SK-N-SH (cell line): ENCODE measurements around the gene SUMF1. TPM values are rescaled to one million over a fixed set of nuclear protein-coding genes. Genes with fewer than 3 reads are reported as not detected.

ENCODE experiments used
- CTCF ChIA-PET: fragments of 300-600, 350-600 bp; formaldehyde crosslinking; extraction: SDS; loops from one replicate; lab custom pipeline; 2021; lab: Yijun Ruan, JAX
- POLR2A ChIA-PET: fragments of 350-600 bp; sonication (Branson Sonifier 250); formaldehyde crosslinking; extraction: SDS; loops from one replicate; lab custom pipeline; 2020; ENCODE audit warnings: antibody characterized with exemption, inconsistent platforms; lab: Yijun Ruan, JAX
- DNase-seq: peaks from one replicate; pipeline ENCODE4 v3.0.0; 2012
- H2AFZ ChIP-seq: fragments of 200-600 bp; sonication (generic); 2 replicates; pipeline ENCODE4 v1.8.1; 2016; ENCODE audit warnings: antibody characterized with exemption, mild to moderate bottlenecking, low read depth
- H3F3A ChIP-seq: fragments of 200-600 bp; sonication (generic); replicated peaks from 2 replicates; pipeline ENCODE3; 2016; ENCODE audit warnings: antibody characterized with exemption, mild to moderate bottlenecking; ENCODE audit not compliant: insufficient read depth
- H3K27ac ChIP-seq, 2 experiments: fragments of 200-500 bp in 1 of 2; fragments of 200-600 bp in 1 of 2; sonication (Bioruptor generic) in 1 of 2; sonication (generic), shearing (Covaris generic) in 1 of 2; 2 replicates each; pipeline versions ENCODE4 v1.5.1 to v1.6.1; 2014 to 2016; ENCODE audit warnings: low read depth in 2 of 2, inconsistent platforms in 1 of 2, low read length in 1 of 2, mild to moderate bottlenecking in 1 of 2, mixed read lengths in 1 of 2
- H3K27me3 ChIP-seq: fragments of 200-600 bp; sonication (generic), shearing (Covaris generic); 2 replicates; pipeline ENCODE4 v1.6.1; 2016; ENCODE audit warnings: mixed run types; ENCODE audit not compliant: insufficient read depth
- H3K36me3 ChIP-seq, 2 experiments: fragments of 200-500 bp in 1 of 2; fragments of 200-600 bp in 1 of 2; sonication (Bioruptor generic) in 1 of 2; sonication (generic) in 1 of 2; replicated peaks in 1 of 2; 2 replicates each; pipeline versions ENCODE3 to v1.5.1; 2014 to 2016; ENCODE audit warnings: low read length in 1 of 2, mild to moderate bottlenecking in 1 of 2; ENCODE audit not compliant: insufficient read depth in 2 of 2, control insufficient read depth in 1 of 2
- H3K4me1 ChIP-seq, 2 experiments: fragments of 200-500 bp in 1 of 2; fragments of 200-600 bp in 1 of 2; sonication (Bioruptor generic) in 1 of 2; sonication (generic), shearing (Covaris generic) in 1 of 2; 2 replicates each; pipeline versions ENCODE4 v1.5.1 to v1.6.1; 2014 to 2016; ENCODE audit warnings: low read depth in 1 of 2, low read length in 1 of 2, mixed run types in 1 of 2; ENCODE audit not compliant: insufficient read depth in 2 of 2, control insufficient read depth in 1 of 2
- H3K4me2 ChIP-seq: fragments of 200-600 bp; sonication (generic), shearing (Covaris generic); 2 replicates; pipeline ENCODE4 v1.6.1; 2017; ENCODE audit warnings: mixed run types
- H3K4me3 ChIP-seq, 2 experiments: fragments of 200-500 bp in 1 of 2; fragments of 200-600 bp in 1 of 2; sonication (Bioruptor generic) in 1 of 2; sonication (generic), shearing (Covaris generic) in 1 of 2; 2 replicates each; pipeline versions ENCODE4 v1.5.1 to v1.8.1; 2014 to 2016; ENCODE audit warnings: low read depth in 2 of 2, inconsistent platforms in 1 of 2, low read length in 1 of 2, mild to moderate bottlenecking in 1 of 2, mixed read lengths in 1 of 2, moderate library complexity in 1 of 2
- H3K79me2 ChIP-seq: fragments of 200-600 bp; sonication (generic); 2 replicates; pipeline ENCODE4 v1.8.1; 2017; ENCODE audit warnings: mild to moderate bottlenecking; ENCODE audit not compliant: insufficient read depth
- H3K9ac ChIP-seq: fragments of 200-600 bp; sonication (generic); 2 replicates; pipeline ENCODE4 v1.6.1; 2017; ENCODE audit warnings: mixed run types
- H3K9me2 ChIP-seq: fragments of 200-600 bp; sonication (generic); 2 replicates; pipeline ENCODE4 v1.6.1; 2017; ENCODE audit warnings: mixed run types
- H3K9me3 ChIP-seq: fragments of 200-600 bp; sonication (generic); 2 replicates; pipeline ENCODE4 v1.6.1; 2017; ENCODE audit warnings: mixed run types, mild to moderate bottlenecking, moderate library complexity
- H4K20me1 ChIP-seq: fragments of 200-600 bp; sonication (generic); 2 replicates; pipeline ENCODE4 v1.6.1; 2017; ENCODE audit warnings: mild to moderate bottlenecking, mixed run types; ENCODE audit not compliant: insufficient read depth
- ELF1 ChIP-seq: IDR thresholded peaks from 2 replicates; pipeline ENCODE4 v1.4.0; 2012
- EP300 ChIP-seq, 2 experiments: IDR thresholded peaks; 2 replicates each; pipeline versions ENCODE4 v1.4.0 to v1.6.1; 2012; ENCODE audit warnings: borderline replicate concordance in 1 of 2, low read depth in 1 of 2, low read length in 1 of 2
- MEF2A ChIP-seq: IDR thresholded peaks from 2 replicates; pipeline ENCODE4 v1.4.0; 2012; ENCODE audit warnings: low read depth, borderline replicate concordance
- MXI1 ChIP-seq: IDR thresholded peaks from 2 replicates; pipeline ENCODE4 v1.6.1; 2012; ENCODE audit warnings: mild to moderate bottlenecking, low read depth, low read length, improper control_type of control experiment
- POLR2AphosphoS5 ChIP-seq: IDR thresholded peaks from 2 replicates; pipeline ENCODE4 v1.6.1; 2012; ENCODE audit warnings: low read depth, low read length
- RXRA ChIP-seq: IDR thresholded peaks from 2 replicates; pipeline ENCODE4 v1.4.0; 2012; ENCODE audit warnings: low read depth, mild to moderate bottlenecking, borderline replicate concordance
- SMC3 ChIP-seq: IDR thresholded peaks from 2 replicates; pipeline ENCODE4 v1.6.1; 2012; ENCODE audit warnings: low read depth, low read length, improper control_type of control experiment
- YY1 ChIP-seq: IDR thresholded peaks from 2 replicates; pipeline ENCODE4 v1.4.0; 2012; ENCODE audit warnings: low read depth, mild to moderate bottlenecking
- WGBS: methylation state at CpG from one replicate; pipeline ENCODE4 v1.1.6; 2017; ENCODE audit warnings: low lambda C conversion rate; 5-methylcytosine and 5-hydroxymethylcytosine counted together
- polyA plus RNA-seq, 3 experiments: library from polyadenylated mRNA; depleted of rRNA; stranded (reverse); fragments of >200 nt; gene quantifications; 2 replicates each; pipeline ENCODE4 v1.2.3, GENCODE V29; 2012
- TF ChIP-seq, protein P1 (sequence below): fragments of 150-350 bp; IDR thresholded peaks from 2 replicates; pipeline ENCODE4 v1.6.1; 2016; ENCODE audit warnings: mild to moderate bottlenecking, low read depth, low read length
- TF ChIP-seq, protein P2 (sequence below): IDR thresholded peaks from 2 replicates; pipeline ENCODE4 v1.6.1; 2012; ENCODE audit warnings: mild to moderate bottlenecking, low read depth, low read length, moderate library complexity

SUMF1 gene
- polyA plus RNA-seq, 1 of the 3 experiments (the other 2 are of a cell fraction): 56.9 TPM

DNA sequence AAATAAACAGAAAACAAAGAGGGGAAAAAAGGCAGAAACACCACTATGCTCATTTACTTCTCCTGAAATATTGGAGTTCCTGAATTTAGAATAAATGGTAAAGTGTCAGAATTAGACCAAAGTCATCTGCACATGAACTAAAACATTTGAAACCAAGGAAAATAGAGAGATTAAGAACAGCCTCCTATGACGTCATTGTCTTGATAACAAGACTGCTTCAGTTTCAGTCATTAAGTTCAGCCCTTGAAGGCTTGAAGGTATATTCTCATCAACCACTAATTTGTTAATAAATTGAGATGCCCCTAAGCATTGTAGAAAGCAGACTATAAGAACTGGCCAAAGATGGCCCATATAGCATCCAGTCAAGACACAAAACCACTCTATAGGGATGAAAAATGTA is 2.5 kb downstream of the SUMF1 start:
- no peak overlapping the region for H3K9ac ChIP-seq
- no peak overlapping the region for H3K4me3 ChIP-seq
- no peak for DNase-seq
- no peaks in the 10 kb centered on the region for H3K9me2 ChIP-seq
- no peak overlapping the region for H2AFZ ChIP-seq
- H3K27me3 ChIP-seq: no peaks in the 10 kb centered on the region
- WGBS: 93% methylated on average over 1 of the region's 1 CpG
- peaks cover 14% of the 10 kb centered on the region for H3K79me2 ChIP-seq
- H3K36me3 ChIP-seq: no peaks in the 10 kb centered on the region
- H3F3A ChIP-seq: no peaks in the 10 kb centered on the region
- H3K9me3 ChIP-seq: no peaks in the 10 kb centered on the region
- H3K27ac ChIP-seq: no peak overlapping the region
- no peak for TF ChIP-seq POLR2AphosphoS5
- no peak overlapping the region for H3K4me2 ChIP-seq
- H4K20me1 ChIP-seq: no peaks in the 10 kb centered on the region
- POLR2A ChIA-PET: no interaction called here
- peaks cover 0 to 4% of the 10 kb centered on the region in 2 experiments; a peak in 1 of 4 replicates for H3K4me1 ChIP-seq
- CTCF ChIA-PET: no interaction called here

DNA sequence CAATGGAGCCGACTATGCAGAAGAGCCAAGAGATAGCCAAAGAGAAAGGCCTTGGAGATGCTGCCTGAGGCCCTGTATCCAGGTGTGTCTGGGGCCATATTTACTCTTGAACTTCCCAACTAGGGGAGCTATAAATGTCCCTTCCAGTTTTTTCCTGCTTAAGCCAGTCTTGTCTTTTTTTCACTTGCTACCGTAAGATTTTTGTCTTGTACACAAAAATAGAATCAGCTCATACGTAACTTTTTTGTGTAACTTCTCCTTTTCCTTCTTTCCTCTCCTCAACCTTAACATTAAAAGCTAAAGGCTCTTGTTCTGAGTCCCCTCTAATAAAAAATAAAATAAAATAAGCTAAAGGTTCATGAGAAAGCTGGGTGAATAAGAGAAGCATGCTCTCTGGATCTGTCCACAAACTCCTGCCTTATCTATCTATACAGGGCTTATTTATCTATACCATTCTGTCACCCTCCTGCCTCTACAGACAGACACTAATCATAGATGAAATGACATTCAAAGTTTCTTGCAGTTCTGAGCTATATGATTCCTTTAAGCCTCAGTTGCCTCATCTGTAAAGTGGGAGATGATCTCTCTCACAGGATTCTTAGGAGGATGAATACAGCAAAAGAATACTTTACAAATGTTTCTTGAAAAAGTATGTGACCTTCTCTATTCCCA is 4.6 kb downstream of the SUMF1 start:
- Histone ChIP-seq H3K79me2 (peaks cover 18% of the 10 kb centered on the region), H3K9ac (no peak overlapping the region), H2AFZ (no peak overlapping the region), H3K27ac (no peak overlapping the region), H3K9me2 (no peaks in the 10 kb centered on the region), H3K36me3 (no peaks in the 10 kb centered on the region), H3K4me3 (no peak overlapping the region), H4K20me1 (no peaks in the 10 kb centered on the region), H3K4me2 (no peak overlapping the region), H3K9me3 (no peaks in the 10 kb centered on the region), H3K27me3 (no peaks in the 10 kb centered on the region), H3F3A (peaks cover 6% of the 10 kb centered on the region), H3K4me1 (peaks cover 0 to 4% of the 10 kb centered on the region in 2 experiments; a peak in 1 of 4 replicates)
- CTCF ChIA-PET: interaction anchor here (1.3 kb wide), 1 partner anchor 112 kb away, joined by 3 read pairs; no protein-coding TSS in a partner anchor
- WGBS: 99% methylated on average over 3 of the region's 3 CpGs
- POLR2A ChIA-PET: interaction anchor here (0.7 kb wide), 1 partner anchor 42 kb away, joined by 3 read pairs; no protein-coding TSS in a partner anchor
- DNase-seq: no peak
- TF ChIP-seq POLR2AphosphoS5 (no peak), MXI1 (no peak), MEF2A (no peak), EP300 (IDR thresholded peaks at IDR 0.05; ENCODE audit: borderline replicate concordance in 1 of 2, low read depth in 1 of 2, low read length in 1 of 2) (no peak), RXRA (no peak), SMC3 (no peak), ELF1 (no peak), YY1 (no peak)
- TF ChIP-seq, protein P1, sequence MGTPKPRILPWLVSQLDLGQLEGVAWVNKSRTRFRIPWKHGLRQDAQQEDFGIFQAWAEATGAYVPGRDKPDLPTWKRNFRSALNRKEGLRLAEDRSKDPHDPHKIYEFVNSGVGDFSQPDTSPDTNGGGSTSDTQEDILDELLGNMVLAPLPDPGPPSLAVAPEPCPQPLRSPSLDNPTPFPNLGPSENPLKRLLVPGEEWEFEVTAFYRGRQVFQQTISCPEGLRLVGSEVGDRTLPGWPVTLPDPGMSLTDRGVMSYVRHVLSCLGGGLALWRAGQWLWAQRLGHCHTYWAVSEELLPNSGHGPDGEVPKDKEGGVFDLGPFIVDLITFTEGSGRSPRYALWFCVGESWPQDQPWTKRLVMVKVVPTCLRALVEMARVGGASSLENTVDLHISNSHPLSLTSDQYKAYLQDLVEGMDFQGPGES: no peak
- TF ChIP-seq, protein P2, sequence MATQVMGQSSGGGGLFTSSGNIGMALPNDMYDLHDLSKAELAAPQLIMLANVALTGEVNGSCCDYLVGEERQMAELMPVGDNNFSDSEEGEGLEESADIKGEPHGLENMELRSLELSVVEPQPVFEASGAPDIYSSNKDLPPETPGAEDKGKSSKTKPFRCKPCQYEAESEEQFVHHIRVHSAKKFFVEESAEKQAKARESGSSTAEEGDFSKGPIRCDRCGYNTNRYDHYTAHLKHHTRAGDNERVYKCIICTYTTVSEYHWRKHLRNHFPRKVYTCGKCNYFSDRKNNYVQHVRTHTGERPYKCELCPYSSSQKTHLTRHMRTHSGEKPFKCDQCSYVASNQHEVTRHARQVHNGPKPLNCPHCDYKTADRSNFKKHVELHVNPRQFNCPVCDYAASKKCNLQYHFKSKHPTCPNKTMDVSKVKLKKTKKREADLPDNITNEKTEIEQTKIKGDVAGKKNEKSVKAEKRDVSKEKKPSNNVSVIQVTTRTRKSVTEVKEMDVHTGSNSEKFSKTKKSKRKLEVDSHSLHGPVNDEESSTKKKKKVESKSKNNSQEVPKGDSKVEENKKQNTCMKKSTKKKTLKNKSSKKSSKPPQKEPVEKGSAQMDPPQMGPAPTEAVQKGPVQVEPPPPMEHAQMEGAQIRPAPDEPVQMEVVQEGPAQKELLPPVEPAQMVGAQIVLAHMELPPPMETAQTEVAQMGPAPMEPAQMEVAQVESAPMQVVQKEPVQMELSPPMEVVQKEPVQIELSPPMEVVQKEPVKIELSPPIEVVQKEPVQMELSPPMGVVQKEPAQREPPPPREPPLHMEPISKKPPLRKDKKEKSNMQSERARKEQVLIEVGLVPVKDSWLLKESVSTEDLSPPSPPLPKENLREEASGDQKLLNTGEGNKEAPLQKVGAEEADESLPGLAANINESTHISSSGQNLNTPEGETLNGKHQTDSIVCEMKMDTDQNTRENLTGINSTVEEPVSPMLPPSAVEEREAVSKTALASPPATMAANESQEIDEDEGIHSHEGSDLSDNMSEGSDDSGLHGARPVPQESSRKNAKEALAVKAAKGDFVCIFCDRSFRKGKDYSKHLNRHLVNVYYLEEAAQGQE: no peak
